Adipocyte (in vitro differentiated cells): ENCODE data around the gene RAB36.

ENCODE experiments used
- DNase-seq: peaks from one replicate; pipeline ENCODE4 v3.0.0-alpha.2; 2015; ENCODE audit warnings: low read depth
- H3K27me3 ChIP-seq: replicated peaks from 2 replicates; pipeline ENCODE4 v1.7.0; 2013; ENCODE audit warnings: mild to moderate bottlenecking, low read length, moderate library complexity; ENCODE audit not compliant: control insufficient read depth, insufficient read depth
- H3K36me3 ChIP-seq: 2 replicates; pipeline ENCODE4 v1.7.0; 2013; ENCODE audit warnings: low read length, mild to moderate bottlenecking, moderate library complexity; ENCODE audit not compliant: control insufficient read depth, insufficient read depth, severe bottlenecking
- H3K4me1 ChIP-seq: 2 replicates; pipeline ENCODE4 v1.7.0; 2013; ENCODE audit warnings: mild to moderate bottlenecking, low read length, moderate library complexity; ENCODE audit not compliant: control insufficient read depth, insufficient read depth
- H3K4me3 ChIP-seq: 2 replicates; pipeline ENCODE4 v1.7.0; 2013; ENCODE audit warnings: mild to moderate bottlenecking, low read length, moderate library complexity
- H3K9ac ChIP-seq: 2 replicates; pipeline ENCODE4 v1.7.0; 2013; ENCODE audit warnings: mild to moderate bottlenecking, low read length, moderate library complexity
- H3K9me3 ChIP-seq: 2 replicates; pipeline ENCODE4 v1.7.0; 2013; ENCODE audit warnings: mild to moderate bottlenecking, low read length, moderate library complexity; ENCODE audit not compliant: control insufficient read depth

The RAB36 gene

DNA sequence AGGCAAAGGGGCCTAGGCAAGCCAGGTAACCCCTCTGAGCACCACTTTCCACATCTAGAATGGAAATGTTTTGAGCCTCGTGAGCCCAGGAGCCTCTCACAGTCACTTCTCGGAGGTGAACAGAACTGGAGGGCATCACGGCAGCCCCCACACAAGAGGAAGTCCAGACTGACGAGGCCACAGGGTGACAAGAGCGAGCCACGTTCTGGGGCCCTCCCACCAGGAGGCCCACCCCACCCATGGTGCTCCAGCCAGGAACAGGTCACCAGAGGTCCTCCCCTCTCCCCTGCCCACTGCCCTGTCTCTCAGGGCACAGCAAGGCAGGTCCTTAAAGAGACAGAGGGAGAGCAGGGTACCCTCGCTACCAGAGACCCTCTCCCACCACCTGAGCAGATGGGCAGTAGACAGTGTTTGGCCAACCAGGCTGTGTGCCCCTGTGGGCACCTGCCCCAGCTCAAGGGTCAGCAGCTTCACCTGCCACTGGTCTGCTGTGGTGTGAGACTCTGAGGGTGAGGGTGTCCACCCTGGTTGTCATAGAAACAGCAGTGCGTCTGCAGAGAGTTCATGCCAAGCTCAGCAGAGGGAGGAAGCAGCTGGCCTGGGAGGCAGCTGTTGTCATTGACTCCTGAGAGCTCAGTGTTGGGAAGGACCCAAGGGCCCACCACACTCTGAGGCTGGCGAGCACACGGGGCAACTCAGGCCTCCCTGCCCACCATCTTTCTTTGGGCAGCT lies 34.9 kb upstream of the RAB36 start:
- Histone ChIP-seq H3K27me3 (peaks cover 9% of the 10 kb centered on the region), H3K4me3 (no peak overlapping the region), H3K36me3 (no peaks in the 10 kb centered on the region), H3K4me1 (no peaks in the 10 kb centered on the region), H3K9ac (no peak overlapping the region), H3K9me3 (no peaks in the 10 kb centered on the region)
- no peak for DNase-seq

DNA sequence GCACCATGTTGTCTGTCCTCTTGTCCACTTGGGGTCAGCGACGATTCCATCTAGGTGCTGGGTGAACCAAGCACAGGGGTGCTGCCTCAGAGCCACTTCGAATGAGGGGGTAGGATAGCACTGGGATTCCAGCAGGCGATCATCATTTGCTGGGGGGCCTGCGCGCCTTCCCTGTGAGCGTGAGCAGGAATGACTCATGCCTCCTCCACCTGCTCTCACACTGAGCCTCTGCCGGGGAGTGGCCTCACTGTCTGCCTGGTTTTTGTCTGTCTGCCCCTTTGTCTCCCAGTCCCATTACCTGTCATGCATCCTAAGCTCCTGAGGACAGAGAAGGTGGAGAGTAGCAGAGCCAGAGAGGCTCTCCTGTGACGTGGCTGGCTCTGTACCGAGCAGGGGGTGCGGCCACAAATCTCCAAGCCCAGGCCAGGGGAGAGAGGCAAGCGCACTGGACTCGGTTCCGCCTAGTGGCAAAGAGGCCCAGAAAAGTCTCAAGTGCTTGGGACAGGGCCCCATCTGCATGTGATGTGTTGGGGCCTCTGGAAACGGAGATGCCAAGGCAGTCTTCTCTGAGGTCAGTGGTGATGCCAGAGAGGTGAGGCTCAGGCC lies 34.3 kb upstream of the RAB36 start:
- H3K4me1 ChIP-seq: no peaks in the 10 kb centered on the region
- peaks cover 9% of the 10 kb centered on the region for H3K27me3 ChIP-seq
- no peak overlapping the region for H3K4me3 ChIP-seq
- H3K9ac ChIP-seq: no peak overlapping the region
- no peak for DNase-seq
- H3K9me3 ChIP-seq: no peaks in the 10 kb centered on the region
- H3K36me3 ChIP-seq: no peaks in the 10 kb centered on the region

DNA sequence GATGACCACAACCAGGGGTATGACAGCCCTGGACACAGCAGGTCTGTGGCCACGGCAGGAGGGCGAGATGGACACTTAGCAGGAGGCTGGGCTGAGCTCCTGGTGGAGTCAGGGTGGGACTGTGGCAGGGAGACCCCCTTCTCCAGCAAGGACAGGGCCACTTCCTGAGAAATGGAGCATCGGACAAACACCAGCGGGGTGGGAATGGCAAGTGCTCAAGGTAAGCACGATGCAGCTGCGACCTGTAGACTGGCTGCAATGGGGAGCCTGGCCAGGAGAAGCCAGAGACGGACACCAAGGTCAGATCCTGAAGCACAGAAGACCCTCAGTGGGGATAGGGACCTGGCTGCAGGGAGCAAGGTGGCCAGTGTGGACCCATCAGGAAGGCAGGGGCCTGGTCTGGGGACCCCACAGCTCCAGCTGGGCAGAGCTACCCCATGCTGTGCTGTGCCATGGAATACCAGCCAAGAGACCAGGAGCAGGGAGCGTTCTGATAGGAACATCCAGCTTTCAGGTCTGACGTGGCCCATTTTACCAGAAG lies 32.7 kb upstream of the RAB36 start:
- no peaks in the 10 kb centered on the region for H3K4me1 ChIP-seq
- DNase-seq: no peak
- H3K36me3 ChIP-seq: no peaks in the 10 kb centered on the region
- H3K9ac ChIP-seq: no peak overlapping the region
- no peaks in the 10 kb centered on the region for H3K9me3 ChIP-seq
- H3K27me3 ChIP-seq: peaks cover 16% of the 10 kb centered on the region
- no peak overlapping the region for H3K4me3 ChIP-seq

DNA sequence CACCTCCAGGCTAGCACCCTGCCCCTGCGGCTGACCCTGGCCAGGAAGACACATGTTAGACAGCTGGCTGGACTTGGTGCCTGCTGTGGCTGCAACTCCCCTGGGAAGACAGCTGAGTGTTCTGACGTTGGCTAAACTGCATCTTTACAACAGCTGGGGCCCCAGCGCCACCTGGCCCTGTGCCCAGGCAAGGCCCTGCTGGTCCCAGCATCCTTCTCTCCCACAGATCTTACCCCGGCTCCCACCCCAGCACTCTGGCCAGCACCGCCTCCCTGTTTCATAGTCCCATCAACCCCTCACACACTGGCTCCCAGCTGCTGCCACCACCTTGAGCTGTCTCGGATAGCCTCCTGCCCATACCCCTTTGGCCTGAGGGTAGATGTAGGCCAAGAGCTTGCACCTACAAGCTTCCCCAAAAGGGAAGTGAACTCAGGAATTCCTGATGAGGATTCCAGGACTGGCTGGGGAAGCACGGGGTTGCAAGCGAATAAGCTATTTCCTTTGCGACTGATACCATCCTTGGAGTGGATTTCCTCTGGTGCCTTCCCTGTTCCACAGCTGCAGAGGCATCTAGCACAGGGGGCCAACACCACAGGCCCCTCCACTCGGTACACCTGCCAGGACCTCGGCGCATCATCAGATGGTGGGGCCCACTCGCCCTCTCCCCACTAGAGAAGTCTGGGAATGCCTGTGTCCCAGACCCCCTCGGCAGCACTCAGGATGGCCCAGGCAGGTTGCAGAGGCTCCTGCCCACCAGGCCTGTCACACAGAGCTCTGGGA lies 32.0 kb upstream of the RAB36 start:
- Histone ChIP-seq H3K4me3 (no peak overlapping the region), H3K27me3 (peaks cover 16% of the 10 kb centered on the region), H3K9me3 (no peaks in the 10 kb centered on the region), H3K4me1 (no peaks in the 10 kb centered on the region), H3K36me3 (no peaks in the 10 kb centered on the region), H3K9ac (no peak overlapping the region)
- DNase-seq: no peak

DNA sequence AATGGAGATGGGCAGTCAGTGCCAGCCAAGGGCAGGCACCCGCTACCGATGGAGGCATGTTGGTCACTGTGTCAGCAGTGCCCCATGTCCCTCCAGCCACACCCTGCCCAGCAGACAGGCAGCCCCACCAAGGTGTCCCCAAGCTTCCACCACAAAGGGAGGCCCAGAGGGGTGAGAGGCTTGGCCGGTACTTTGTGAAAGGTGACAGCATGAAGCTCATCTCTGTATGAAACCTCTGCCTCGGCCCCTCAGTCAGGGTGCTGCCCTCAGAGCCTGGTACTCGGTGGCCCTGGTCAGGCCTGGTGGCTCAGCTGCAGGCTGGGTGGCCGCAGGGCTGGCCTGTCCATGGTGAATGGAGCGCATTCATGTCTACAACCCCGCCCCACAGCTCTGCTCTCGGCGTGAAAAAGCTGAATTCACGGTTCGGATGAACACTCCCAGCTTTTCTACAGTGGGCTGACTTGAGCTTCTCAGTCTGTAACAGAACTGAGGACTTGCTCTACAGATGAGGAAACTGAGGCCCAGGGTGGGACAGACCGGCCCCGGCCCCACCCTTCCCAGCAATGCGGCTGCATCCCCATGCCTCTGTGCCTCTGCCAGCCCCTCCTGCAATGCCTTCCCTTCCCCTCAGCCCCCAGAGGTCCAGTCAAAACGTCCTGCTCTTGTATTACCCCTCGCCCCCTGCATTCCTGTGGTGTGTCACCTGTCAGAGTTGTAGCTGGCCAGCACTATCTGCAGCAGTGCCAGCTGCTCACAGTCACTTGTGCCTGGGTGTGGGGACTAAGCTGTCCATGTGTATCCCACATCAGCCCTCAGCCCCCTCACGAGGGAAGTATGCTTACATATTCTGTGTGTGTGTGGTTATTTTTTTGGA lies 31.2 kb upstream of the RAB36 start:
- Histone ChIP-seq H3K9me3 (no peaks in the 10 kb centered on the region), H3K36me3 (no peaks in the 10 kb centered on the region), H3K27me3 (peaks cover 16% of the 10 kb centered on the region), H3K4me3 (no peak overlapping the region), H3K4me1 (no peaks in the 10 kb centered on the region), H3K9ac (no peak overlapping the region)
- DNase-seq: no peak

DNA sequence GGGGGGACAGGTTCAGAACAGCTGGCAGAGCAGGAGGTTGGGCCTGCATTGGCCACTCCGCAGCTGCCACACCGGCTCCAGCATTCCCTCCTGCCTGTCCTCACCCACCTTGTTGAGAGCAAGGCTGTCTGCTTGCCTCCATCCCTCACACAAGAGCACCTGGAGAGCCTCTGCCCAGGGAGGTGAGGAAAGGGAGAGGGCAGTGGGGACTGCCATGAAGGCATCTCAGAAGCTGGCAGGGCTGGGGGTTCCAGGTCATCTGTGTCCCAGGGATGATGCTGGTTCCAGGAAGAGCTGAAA lies 30.6 kb upstream of the RAB36 start:
- DNase-seq: no peak
- H3K36me3 ChIP-seq: no peaks in the 10 kb centered on the region
- H3K9ac ChIP-seq: no peak overlapping the region
- no peak overlapping the region for H3K4me3 ChIP-seq
- no peaks in the 10 kb centered on the region for H3K9me3 ChIP-seq
- H3K27me3 ChIP-seq: peaks cover 12% of the 10 kb centered on the region
- H3K4me1 ChIP-seq: no peaks in the 10 kb centered on the region

DNA sequence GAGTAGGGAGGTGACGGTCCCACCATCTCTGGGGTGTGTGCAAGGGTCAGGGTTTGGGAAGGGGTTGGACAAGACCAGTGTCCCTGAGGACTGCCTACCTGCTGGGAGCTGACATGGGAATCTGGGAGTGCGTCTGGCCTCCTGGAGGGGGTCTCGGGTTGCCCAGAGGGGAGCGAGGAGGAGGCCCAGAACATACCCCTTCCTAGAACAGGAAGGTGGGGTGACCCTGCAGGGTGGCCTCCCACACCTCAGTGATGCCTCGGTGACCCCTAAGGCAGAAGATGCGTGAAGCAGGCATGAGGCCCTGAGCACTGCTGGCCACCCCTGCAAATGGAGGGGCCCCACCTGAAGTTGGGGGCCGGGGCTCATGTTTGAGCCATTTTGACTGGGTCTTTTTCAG lies 29.9 kb upstream of the RAB36 start:
- no peak for DNase-seq
- Histone ChIP-seq H3K4me3 (no peak overlapping the region), H3K9me3 (no peaks in the 10 kb centered on the region), H3K27me3 (peaks cover 12% of the 10 kb centered on the region), H3K36me3 (no peaks in the 10 kb centered on the region), H3K4me1 (no peaks in the 10 kb centered on the region), H3K9ac (no peak overlapping the region)

DNA sequence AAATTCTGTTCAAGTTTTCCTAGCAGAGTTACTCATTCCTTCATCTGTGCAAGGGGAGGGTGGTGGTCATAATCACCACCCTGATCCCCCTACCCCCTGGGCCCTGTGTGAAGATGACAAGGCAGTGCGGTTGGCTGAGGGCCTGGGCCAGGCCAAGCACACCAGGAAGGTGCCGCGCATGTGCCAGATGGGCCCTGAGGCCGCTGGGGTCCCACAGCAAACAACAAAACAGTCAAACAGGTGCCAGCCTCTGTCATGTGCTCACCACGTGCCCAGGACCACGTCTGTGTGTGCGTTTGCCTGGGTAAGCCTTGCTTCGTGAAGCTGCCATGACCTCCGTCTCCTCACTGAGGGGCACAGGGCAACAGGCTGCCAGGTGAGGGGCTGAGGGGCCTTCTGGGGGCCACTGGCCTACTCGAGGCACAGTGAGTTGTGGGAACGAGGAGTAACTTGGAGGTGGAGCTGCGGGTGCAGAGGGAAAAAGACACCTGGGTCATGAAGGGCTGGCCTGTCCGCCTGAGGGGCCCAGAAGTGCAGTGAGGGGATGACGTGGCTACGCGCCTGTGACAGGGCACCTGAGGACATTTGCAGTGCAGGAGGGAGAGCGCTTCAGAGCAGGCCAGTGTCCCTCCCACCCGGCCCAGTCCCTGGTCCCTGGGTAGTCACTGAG lies 29.3 kb upstream of the RAB36 start:
- Histone ChIP-seq H3K9ac (no peak overlapping the region), H3K9me3 (no peaks in the 10 kb centered on the region), H3K27me3 (peaks cover 13% of the 10 kb centered on the region), H3K4me1 (no peaks in the 10 kb centered on the region), H3K36me3 (no peaks in the 10 kb centered on the region), H3K4me3 (no peak overlapping the region)
- no peak for DNase-seq

DNA sequence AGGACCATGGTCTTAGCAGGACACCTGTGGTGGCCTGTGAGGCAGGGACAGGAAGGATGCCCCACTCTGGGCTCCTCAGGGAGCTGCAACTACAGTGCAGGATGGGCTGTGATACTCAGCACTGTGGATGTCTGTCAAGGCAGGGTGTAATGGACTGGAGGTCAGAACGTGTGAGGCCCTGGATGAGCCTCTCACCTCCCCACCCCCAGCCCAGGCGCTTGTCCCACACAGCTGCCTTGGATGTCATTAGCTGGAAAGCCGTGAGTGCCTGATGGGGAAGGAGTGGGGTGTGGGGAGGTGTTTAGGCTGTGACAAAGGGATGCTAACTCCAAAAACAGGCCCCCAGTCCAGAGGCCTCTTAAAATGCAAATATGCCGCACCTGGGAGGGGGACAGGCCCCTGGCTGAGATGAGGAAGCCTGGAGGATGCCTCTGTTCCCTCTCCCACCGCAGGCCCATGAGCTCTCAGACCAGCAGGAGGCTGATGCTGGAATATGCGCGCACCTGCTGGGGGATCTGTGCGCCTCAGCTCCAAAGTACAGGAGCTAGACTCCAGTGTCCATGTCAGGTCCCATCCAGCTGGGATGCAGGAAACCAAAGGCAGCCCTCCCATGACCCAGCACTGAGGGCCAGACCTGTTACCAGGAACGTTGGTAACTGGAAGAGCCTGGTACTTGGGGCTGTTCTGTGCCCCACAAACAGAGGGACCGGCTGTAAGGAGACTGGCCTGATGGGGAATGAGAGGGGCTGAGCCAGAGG lies 28.6 kb upstream of the RAB36 start:
- Histone ChIP-seq H3K4me1 (no peaks in the 10 kb centered on the region), H3K9me3 (no peaks in the 10 kb centered on the region), H3K36me3 (no peaks in the 10 kb centered on the region), H3K27me3 (peaks cover 18% of the 10 kb centered on the region), H3K4me3 (no peak overlapping the region), H3K9ac (no peak overlapping the region)
- DNase-seq: no peak

DNA sequence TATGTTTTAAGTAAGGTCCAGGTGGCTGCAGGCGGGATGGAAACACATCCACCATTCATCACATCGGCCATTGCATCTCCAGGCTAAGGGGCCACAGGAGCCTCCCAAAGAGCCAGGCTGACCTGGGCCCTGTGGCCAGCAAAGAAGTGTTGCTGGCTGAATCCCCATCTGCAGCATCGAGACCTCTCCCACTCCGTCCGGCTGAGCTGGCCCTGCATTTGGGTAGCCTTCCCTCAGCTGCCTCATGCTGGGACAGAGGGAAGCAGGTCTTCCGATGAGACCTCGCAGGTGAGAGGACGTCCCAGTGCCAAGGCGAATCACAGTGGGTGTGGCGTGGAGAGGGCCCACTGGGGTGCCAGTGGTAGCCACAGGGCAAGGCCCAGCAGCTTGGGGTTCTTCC lies 28.0 kb upstream of the RAB36 start:
- H3K9me3 ChIP-seq: no peaks in the 10 kb centered on the region
- H3K36me3 ChIP-seq: no peaks in the 10 kb centered on the region
- no peaks in the 10 kb centered on the region for H3K4me1 ChIP-seq
- H3K4me3 ChIP-seq: no peak overlapping the region
- no peak for DNase-seq
- peaks cover 18% of the 10 kb centered on the region for H3K27me3 ChIP-seq
- H3K9ac ChIP-seq: no peak overlapping the region
